Measurements from ENCODE around the gene BBOX1.

DNA sequence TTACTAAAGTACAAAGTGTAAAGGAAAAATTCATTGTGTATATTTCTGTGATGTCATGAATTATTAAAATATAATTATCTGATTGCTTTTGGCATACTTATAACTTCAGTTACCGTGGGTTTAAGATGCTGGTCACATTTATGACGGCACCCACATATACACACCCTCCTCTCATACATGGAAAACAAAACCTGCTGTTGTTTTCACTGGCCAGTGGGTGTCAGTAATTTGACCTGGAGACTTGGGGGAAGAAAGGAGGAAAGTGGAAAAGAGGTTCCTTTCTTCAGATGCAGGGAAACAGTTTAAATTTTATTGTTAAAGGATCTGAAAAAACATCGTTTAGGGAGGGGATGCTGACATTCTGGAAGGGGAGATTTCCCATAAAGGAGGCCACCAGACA, 742 bp upstream of the BBOX1 start:
- TF ChIP-seq, protein P1, sequence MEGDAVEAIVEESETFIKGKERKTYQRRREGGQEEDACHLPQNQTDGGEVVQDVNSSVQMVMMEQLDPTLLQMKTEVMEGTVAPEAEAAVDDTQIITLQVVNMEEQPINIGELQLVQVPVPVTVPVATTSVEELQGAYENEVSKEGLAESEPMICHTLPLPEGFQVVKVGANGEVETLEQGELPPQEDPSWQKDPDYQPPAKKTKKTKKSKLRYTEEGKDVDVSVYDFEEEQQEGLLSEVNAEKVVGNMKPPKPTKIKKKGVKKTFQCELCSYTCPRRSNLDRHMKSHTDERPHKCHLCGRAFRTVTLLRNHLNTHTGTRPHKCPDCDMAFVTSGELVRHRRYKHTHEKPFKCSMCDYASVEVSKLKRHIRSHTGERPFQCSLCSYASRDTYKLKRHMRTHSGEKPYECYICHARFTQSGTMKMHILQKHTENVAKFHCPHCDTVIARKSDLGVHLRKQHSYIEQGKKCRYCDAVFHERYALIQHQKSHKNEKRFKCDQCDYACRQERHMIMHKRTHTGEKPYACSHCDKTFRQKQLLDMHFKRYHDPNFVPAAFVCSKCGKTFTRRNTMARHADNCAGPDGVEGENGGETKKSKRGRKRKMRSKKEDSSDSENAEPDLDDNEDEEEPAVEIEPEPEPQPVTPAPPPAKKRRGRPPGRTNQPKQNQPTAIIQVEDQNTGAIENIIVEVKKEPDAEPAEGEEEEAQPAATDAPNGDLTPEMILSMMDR (IDR thresholded peaks at IDR 0.05; ENCODE audit: low read depth, low read length, missing input control) = no peak
- TF ChIP-seq EGR1 (IDR thresholded peaks at IDR 0.05; ENCODE audit: low read depth in 2 of 2) (no peak), NR2F2 (IDR thresholded peaks at IDR 0.05) (no peak), GABPA (IDR thresholded peaks at IDR 0.05 in 1 of 2, conservative IDR thresholded peaks at IDR 0.05 in 1 of 2) (no peak)
- TF ChIP-seq, protein P2, sequence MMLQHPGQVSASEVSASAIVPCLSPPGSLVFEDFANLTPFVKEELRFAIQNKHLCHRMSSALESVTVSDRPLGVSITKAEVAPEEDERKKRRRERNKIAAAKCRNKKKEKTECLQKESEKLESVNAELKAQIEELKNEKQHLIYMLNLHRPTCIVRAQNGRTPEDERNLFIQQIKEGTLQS (IDR thresholded peaks at IDR 0.05) = no peak
- TF ChIP-seq, protein P3, sequence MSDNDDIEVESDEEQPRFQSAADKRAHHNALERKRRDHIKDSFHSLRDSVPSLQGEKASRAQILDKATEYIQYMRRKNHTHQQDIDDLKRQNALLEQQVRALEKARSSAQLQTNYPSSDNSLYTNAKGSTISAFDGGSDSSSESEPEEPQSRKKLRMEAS (IDR thresholded peaks at IDR 0.05) = no peak

All from liver (tissue), 3 donors.